Measurements from ENCODE around the gene PPARGC1A. TPM values are rescaled to one million over a fixed set of nuclear protein-coding genes. Genes with fewer than 3 reads are reported as not detected.
A peak's percentile ranks its signal among the peaks of the same experiment; 100 is the strongest.

Gene PPARGC1A
- total RNA-seq, 1 donor from 2014 or later = 2.2 TPM

GRCh38 chr4:23902222-23902804 is 12.5 kb upstream of the PPARGC1A start:
- Mint-ChIP-seq H3K4me1 (ENCODE audit: low read depth) (peaks cover 3% of the 10 kb centered on the region), H3K27ac (ENCODE audit: unreplicated experiment) (no peak overlapping the region), H3K9me3 (ENCODE audit: low read depth) (no peaks in the 10 kb centered on the region), H3K36me3 (ENCODE audit: low read depth) (no peaks in the 10 kb centered on the region), H3K4me3 (ENCODE audit: unreplicated experiment) (no peak overlapping the region), H3K27me3 (ENCODE audit: low read depth) (peaks cover 1% of the 10 kb centered on the region)
- no peak for DNase-seq (ENCODE audit: low spot score)
- peak; percentile 41 for TF ChIP-seq CTCF (IDR thresholded peaks at IDR 0.05)

- no peak for DNase-seq (ENCODE audit: low spot score)
- peaks cover 1% of the 10 kb centered on the region for H3K27me3 Mint-ChIP-seq (ENCODE audit: low read depth)
- no peak overlapping the region for H3K27ac Mint-ChIP-seq (ENCODE audit: unreplicated experiment)
- peaks cover 3% of the 10 kb centered on the region for H3K4me1 Mint-ChIP-seq (ENCODE audit: low read depth)
- no peaks in the 10 kb centered on the region for H3K9me3 Mint-ChIP-seq (ENCODE audit: low read depth)
- no peaks in the 10 kb centered on the region for H3K36me3 Mint-ChIP-seq (ENCODE audit: low read depth)
- no peak for TF ChIP-seq CTCF (IDR thresholded peaks at IDR 0.05)
- no peak overlapping the region for H3K4me3 Mint-ChIP-seq (ENCODE audit: unreplicated experiment)
Measured at GRCh38 chr4:23900636-23901035, 10.8 kb upstream of the PPARGC1A start.

- Mint-ChIP-seq H3K36me3 (ENCODE audit: low read depth) (no peaks in the 10 kb centered on the region), H3K27ac (ENCODE audit: unreplicated experiment) (no peak overlapping the region), H3K4me1 (ENCODE audit: low read depth) (no peaks in the 10 kb centered on the region), H3K4me3 (ENCODE audit: unreplicated experiment) (no peak overlapping the region), H3K27me3 (ENCODE audit: low read depth) (peaks cover 1% of the 10 kb centered on the region), H3K9me3 (ENCODE audit: low read depth) (no peaks in the 10 kb centered on the region)
- TF ChIP-seq CTCF (IDR thresholded peaks at IDR 0.05) = no peak
- no peak for DNase-seq (ENCODE audit: low spot score)
Measured at GRCh38 chr4:23899565-23899964, 9.7 kb upstream of the PPARGC1A start.

- Mint-ChIP-seq H3K4me3 (ENCODE audit: unreplicated experiment) (no peak overlapping the region), H3K4me1 (ENCODE audit: low read depth) (no peaks in the 10 kb centered on the region), H3K27me3 (ENCODE audit: low read depth) (peaks cover 3% of the 10 kb centered on the region), H3K27ac (ENCODE audit: unreplicated experiment) (no peak overlapping the region), H3K9me3 (ENCODE audit: low read depth) (no peaks in the 10 kb centered on the region), H3K36me3 (ENCODE audit: low read depth) (no peaks in the 10 kb centered on the region)
- no peak for DNase-seq (ENCODE audit: low spot score)
- no peak for TF ChIP-seq CTCF (IDR thresholded peaks at IDR 0.05)
Measured at GRCh38 chr4:23897564-23898109, 7.8 kb upstream of the PPARGC1A start.

GRCh38 chr4:23894021-23894420 is 4.2 kb upstream of the PPARGC1A start:
- no peak for TF ChIP-seq CTCF (IDR thresholded peaks at IDR 0.05)
- H3K9me3 Mint-ChIP-seq (ENCODE audit: low read depth) = no peaks in the 10 kb centered on the region
- H3K4me3 Mint-ChIP-seq (ENCODE audit: unreplicated experiment) = no peak overlapping the region
- H3K27me3 Mint-ChIP-seq (ENCODE audit: low read depth) = peaks cover 5% of the 10 kb centered on the region
- no peak overlapping the region for H3K27ac Mint-ChIP-seq (ENCODE audit: unreplicated experiment)
- no peak for DNase-seq (ENCODE audit: low spot score)
- H3K36me3 Mint-ChIP-seq (ENCODE audit: low read depth) = no peaks in the 10 kb centered on the region
- peaks cover 24% of the 10 kb centered on the region for H3K4me1 Mint-ChIP-seq (ENCODE audit: low read depth)
